Testis (tissue), 2 donors: ENCODE measurements around the gene TRABD2B.

Source experiments
- POLR2A ChIP-seq: fragments of 450-650 bp; IDR thresholded peaks from one replicate; pipeline ENCODE4 v1.6.1; 2017; ENCODE audit warnings: antibody characterized with exemption, mild to moderate bottlenecking, moderate library complexity
- TF ChIP-seq, protein P1 (sequence below), 3 experiments: fragments of 450-650 bp in 2 of 3; fragments of 200-600 bp in 1 of 3; sonication (generic) in 1 of 3; IDR thresholded peaks; one replicate each; pipeline ENCODE4 v1.5.1; 2016 to 2019; ENCODE audit warnings: antibody characterized with exemption in 3 of 3, mild to moderate bottlenecking in 2 of 3, moderate library complexity in 1 of 3

- no peak for TF ChIP-seq POLR2A
- TF ChIP-seq, protein P1, sequence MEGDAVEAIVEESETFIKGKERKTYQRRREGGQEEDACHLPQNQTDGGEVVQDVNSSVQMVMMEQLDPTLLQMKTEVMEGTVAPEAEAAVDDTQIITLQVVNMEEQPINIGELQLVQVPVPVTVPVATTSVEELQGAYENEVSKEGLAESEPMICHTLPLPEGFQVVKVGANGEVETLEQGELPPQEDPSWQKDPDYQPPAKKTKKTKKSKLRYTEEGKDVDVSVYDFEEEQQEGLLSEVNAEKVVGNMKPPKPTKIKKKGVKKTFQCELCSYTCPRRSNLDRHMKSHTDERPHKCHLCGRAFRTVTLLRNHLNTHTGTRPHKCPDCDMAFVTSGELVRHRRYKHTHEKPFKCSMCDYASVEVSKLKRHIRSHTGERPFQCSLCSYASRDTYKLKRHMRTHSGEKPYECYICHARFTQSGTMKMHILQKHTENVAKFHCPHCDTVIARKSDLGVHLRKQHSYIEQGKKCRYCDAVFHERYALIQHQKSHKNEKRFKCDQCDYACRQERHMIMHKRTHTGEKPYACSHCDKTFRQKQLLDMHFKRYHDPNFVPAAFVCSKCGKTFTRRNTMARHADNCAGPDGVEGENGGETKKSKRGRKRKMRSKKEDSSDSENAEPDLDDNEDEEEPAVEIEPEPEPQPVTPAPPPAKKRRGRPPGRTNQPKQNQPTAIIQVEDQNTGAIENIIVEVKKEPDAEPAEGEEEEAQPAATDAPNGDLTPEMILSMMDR (IDR thresholded peaks at IDR 0.05): no peak
Observed at GRCh38 chr1:47711184-47711847, 285.9 kb downstream of the TRABD2B start.
